HFFc6 (cell line): ENCODE measurements around the gene ST6GAL2. TPM values are rescaled to one million over a fixed set of nuclear protein-coding genes. Genes with fewer than 3 reads are reported as not detected.

ENCODE experiments used
- DNase-seq: peaks from one replicate; pipeline ENCODE4 v3.0.0-alpha.2; 2018
- H3K27ac Mint-ChIP-seq: 2 replicates; pipeline ENCODE4 v1.8.0; 2020; ENCODE audit warnings: mild to moderate bottlenecking, mixed read lengths
- H3K27me3 Mint-ChIP-seq: 2 replicates; pipeline ENCODE4 v1.8.0; 2021; ENCODE audit warnings: mild to moderate bottlenecking, moderate library complexity, mixed read lengths; ENCODE audit not compliant: insufficient read depth
- H3K36me3 Mint-ChIP-seq: 2 replicates; pipeline ENCODE4 v1.8.0; 2021; ENCODE audit warnings: low read depth, mixed read lengths
- H3K4me1 Mint-ChIP-seq: 2 replicates; pipeline ENCODE4 v1.8.0; 2020; ENCODE audit warnings: low read depth, mixed read lengths
- H3K4me3 Mint-ChIP-seq: 2 replicates; pipeline ENCODE4 v1.8.0; 2020; ENCODE audit warnings: mild to moderate bottlenecking, moderate library complexity, mixed read lengths
- H3K9me3 Mint-ChIP-seq: 2 replicates; pipeline ENCODE4 v1.8.0; 2020; ENCODE audit warnings: mild to moderate bottlenecking, mixed read lengths
- total RNA-seq, 6 experiments: library from RNA; stranded (reverse); fragmentation: NEBNext Ultra II Directional; extraction: Animal tissue kit (Norgen Biotek cat#: 25700); gene quantifications; 2 replicates in 1 of 6; 3 replicates in 5 of 6; pipeline ENCODE4 v1.2.3, GENCODE V29; 2021
- TF ChIP-seq, protein P1 (sequence below): fragments of 200-600 bp; sonication (generic); IDR thresholded peaks from 2 replicates; pipeline ENCODE4 v1.5.0; 2021; ENCODE audit warnings: antibody characterized with exemption, mild to moderate bottlenecking

Gene ST6GAL2
- total RNA-seq, 6 experiments from 2014 or later: 0.14 to 0.24 TPM; not detected in 4

- Mint-ChIP-seq H3K9me3 (no peaks in the 10 kb centered on the region), H3K4me1 (no peaks in the 10 kb centered on the region), H3K36me3 (no peaks in the 10 kb centered on the region), H3K27me3 (no peaks in the 10 kb centered on the region; the same call in none of the 2 replicates), H3K27ac (no peak overlapping the region), H3K4me3 (no peak overlapping the region)
- DNase-seq: no peak
- TF ChIP-seq, protein P1, sequence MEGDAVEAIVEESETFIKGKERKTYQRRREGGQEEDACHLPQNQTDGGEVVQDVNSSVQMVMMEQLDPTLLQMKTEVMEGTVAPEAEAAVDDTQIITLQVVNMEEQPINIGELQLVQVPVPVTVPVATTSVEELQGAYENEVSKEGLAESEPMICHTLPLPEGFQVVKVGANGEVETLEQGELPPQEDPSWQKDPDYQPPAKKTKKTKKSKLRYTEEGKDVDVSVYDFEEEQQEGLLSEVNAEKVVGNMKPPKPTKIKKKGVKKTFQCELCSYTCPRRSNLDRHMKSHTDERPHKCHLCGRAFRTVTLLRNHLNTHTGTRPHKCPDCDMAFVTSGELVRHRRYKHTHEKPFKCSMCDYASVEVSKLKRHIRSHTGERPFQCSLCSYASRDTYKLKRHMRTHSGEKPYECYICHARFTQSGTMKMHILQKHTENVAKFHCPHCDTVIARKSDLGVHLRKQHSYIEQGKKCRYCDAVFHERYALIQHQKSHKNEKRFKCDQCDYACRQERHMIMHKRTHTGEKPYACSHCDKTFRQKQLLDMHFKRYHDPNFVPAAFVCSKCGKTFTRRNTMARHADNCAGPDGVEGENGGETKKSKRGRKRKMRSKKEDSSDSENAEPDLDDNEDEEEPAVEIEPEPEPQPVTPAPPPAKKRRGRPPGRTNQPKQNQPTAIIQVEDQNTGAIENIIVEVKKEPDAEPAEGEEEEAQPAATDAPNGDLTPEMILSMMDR: no peak
Observed at GRCh38 chr2:106904242-106904641, 18.3 kb upstream of the ST6GAL2 start.

GRCh38 chr2:106899786-106900530 is 14.0 kb upstream of the ST6GAL2 start:
- DNase-seq: no peak
- Mint-ChIP-seq H3K4me1 (no peaks in the 10 kb centered on the region), H3K27me3 (no peaks in the 10 kb centered on the region; the same call in 1 of the 2 replicates)

DNA sequence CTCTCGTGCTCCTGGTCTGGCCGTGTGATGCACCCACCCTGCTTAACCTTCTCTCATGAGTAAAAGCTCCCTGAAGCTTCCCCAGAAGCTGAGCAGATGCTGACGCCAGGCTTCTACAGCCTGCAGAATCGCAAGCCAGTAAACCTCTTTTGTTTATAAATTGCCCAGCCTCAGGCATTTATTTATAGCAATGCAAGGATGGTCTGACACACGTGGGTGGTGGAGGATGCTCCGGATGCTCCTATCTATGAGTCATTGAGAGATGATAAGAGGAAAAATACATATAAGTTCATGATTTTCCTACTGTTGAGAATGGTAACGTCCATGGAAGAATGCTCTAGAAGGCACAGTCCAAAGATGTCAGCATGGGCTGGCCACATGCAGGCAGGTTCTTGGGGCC is 8.6 kb upstream of the ST6GAL2 start:
- no peak overlapping the region for H3K27ac Mint-ChIP-seq

More at GRCh38 chr2:106899786-106900530, 14.0 kb upstream of the ST6GAL2 start:
- Mint-ChIP-seq H3K9me3 (no peaks in the 10 kb centered on the region), H3K36me3 (no peaks in the 10 kb centered on the region), H3K27ac (no peak overlapping the region), H3K4me3 (no peak overlapping the region)
- TF ChIP-seq, protein P1: no peak

GRCh38 chr2:106892048-106892447 is 6.1 kb upstream of the ST6GAL2 start:
- no peak overlapping the region for H3K4me3 Mint-ChIP-seq
- no peaks in the 10 kb centered on the region for H3K4me1 Mint-ChIP-seq
- H3K27me3 Mint-ChIP-seq: peaks cover 5% of the 10 kb centered on the region
- no peak overlapping the region for H3K27ac Mint-ChIP-seq
- H3K9me3 Mint-ChIP-seq: peaks cover 5% of the 10 kb centered on the region; the same call in 1 of the 2 replicates
- TF ChIP-seq, protein P1: no peak
- DNase-seq: no peak
- peaks cover 7% of the 10 kb centered on the region; the same call in 1 of the 2 replicates for H3K36me3 Mint-ChIP-seq

More for the DNA sequence above, 8.6 kb upstream of the ST6GAL2 start:
- Mint-ChIP-seq H3K9me3 (peaks cover 5% of the 10 kb centered on the region; the same call in 1 of the 2 replicates), H3K4me1 (no peaks in the 10 kb centered on the region), H3K4me3 (no peak overlapping the region), H3K27me3 (peaks cover 5% of the 10 kb centered on the region), H3K36me3 (peaks cover 7% of the 10 kb centered on the region; the same call in 1 of the 2 replicates)
- TF ChIP-seq, protein P1: no peak
- DNase-seq: no peak

- peaks cover 5% of the 10 kb centered on the region for H3K4me1 Mint-ChIP-seq
- TF ChIP-seq, protein P1: no peak
- peaks cover 9% of the 10 kb centered on the region for H3K27me3 Mint-ChIP-seq
- peaks cover 5% of the 10 kb centered on the region; the same call in 1 of the 2 replicates for H3K9me3 Mint-ChIP-seq
- DNase-seq: no peak
- no peak overlapping the region for H3K4me3 Mint-ChIP-seq
- peaks cover 7% of the 10 kb centered on the region; the same call in 1 of the 2 replicates for H3K36me3 Mint-ChIP-seq
- no peak overlapping the region for H3K27ac Mint-ChIP-seq
Observed at GRCh38 chr2:106890606-106891005, 4.6 kb upstream of the ST6GAL2 start.
